NCI-H748 treated with DMSO at 0.1 percent for 48 hours (cell line): ENCODE measurements around the gene ENDOD1.
"Not testable (repeated sequence)": the region's sequence is repeated elsewhere in the genome, so short reads cannot be mapped to it uniquely, and the experiment has no call there.

ENCODE experiments used
- DNase-seq: peaks from one replicate; lab custom pipeline; 2025; lab: John Stamatoyannopoulos, UW

The ENDOD1 gene, protein sequence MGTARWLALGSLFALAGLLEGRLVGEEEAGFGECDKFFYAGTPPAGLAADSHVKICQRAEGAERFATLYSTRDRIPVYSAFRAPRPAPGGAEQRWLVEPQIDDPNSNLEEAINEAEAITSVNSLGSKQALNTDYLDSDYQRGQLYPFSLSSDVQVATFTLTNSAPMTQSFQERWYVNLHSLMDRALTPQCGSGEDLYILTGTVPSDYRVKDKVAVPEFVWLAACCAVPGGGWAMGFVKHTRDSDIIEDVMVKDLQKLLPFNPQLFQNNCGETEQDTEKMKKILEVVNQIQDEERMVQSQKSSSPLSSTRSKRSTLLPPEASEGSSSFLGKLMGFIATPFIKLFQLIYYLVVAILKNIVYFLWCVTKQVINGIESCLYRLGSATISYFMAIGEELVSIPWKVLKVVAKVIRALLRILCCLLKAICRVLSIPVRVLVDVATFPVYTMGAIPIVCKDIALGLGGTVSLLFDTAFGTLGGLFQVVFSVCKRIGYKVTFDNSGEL

DNA sequence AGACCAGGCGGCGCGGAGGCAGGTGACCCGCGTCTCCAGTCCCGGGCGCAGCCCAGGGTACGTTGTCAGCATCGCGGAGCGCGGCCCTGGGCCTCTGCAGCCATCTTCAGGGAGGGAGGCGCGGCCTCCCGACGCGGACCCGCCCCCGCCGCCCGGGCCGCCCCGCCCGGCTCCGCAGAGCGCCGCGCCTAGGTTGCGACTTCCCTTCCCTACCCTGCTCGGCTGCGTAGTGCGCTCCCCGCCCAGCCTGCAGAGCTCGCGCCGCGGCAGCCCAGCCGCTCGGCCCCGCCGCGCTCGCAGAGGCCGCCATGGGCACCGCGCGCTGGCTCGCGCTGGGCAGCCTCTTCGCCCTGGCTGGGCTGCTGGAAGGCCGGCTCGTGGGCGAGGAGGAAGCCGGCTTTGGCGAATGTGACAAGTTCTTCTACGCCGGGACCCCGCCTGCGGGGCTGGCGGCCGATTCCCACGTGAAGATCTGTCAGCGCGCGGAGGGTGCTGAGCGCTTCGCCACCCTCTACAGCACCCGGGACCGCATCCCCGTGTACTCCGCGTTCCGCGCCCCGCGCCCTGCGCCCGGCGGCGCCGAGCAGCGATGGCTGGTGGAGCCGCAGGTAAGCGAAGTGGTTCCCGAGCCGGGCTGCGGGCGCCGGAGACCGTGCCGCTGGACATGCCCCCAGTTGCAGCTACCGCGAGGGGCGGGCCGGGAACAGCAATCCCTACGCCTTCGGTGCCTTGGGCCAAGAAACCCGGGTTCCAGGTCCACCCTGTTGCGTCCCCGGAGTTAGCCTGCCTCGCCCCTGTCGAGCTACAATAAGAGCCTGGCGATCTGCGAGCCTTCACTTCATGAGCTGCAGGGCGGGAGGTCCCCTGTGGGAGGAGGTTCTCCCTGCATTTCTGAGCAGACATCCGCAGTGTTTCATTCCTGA is at the start of gene ENDOD1:
Gene ENDOD1, plus strand, starts transcription at position 227 of the 923 bp plus-strand sequence. Its CDS starts 82 bp downstream, at position 309.
- DNase-seq, result peak; percentile 21

DNA sequence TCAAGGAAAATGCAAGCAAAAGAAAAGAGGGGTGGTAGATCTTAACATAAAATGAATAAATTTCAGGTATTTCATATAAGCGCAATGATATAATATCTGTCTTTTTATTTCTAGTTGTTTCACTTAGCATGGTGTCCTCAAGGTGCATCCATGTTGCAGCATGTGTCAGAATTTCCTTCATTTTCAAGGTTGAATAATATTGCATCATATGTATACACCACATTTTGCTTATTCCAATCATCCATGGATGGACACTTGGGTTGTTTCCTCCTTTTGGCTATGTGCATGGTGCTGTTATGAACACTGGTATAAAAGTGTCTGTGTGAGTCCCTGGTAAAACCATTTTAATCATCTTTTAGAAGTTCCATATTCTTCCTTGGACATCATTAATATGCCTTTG is 47.4 kb upstream of the ENDOD1 start:
- no peak for DNase-seq

DNA sequence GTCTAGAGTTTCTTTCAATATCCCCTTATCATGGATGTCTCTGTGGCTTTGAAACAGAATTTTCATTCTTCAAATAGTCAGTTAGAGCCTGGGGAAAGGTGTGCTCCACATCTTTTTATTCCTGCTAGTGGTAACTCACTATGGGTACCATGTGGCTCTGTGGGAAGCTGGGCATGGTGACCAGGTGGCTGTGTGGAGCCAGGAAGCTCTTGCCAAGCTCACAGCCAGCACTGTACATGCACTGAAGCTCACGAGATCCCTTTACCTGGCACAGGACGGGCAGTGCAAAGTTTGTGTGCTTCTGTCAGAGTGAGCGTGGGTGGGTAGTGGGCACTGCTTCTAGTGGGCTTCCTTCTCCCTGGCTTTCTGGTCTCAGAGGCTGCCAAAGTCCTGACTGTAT is 46.7 kb upstream of the ENDOD1 start:
- DNase-seq, result no peak

DNA sequence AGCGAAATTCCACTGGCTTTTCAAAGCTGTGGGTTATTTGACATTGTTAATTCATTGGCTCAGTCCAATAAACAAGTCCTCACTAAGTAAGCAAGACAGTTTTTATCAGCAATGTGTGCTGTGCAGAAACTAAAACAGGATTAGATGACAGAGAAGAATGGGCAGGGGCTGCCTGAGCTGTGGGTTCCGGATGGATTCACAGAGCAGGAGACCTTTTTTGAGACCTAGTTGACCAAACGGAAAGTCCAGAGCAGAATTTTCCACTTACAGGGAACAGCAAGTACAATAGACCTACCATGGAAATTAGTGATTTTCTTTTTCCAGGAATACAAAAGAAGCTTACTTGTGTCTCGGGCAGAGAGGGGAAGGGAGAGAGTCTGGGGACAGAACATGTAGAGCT is 45.6 kb upstream of the ENDOD1 start:
- no peak for DNase-seq

DNA sequence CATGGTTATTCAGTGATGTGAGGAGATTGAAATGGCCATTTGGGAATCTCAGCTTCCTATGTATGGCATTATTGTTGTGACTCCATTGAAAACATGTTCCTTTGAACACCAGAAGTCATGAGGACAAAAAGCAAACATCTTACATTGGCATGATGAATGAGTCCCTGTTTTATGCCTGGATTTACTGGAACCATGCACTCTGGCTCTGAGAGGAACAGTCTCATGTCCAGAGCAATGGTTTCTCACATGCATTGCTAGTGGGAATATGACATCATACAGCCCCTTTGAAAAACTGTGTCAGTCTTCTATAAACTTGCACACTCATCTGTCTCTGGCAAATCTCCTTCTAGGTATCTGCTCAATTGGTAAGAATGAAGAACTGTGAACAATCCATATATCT is 43.8 kb upstream of the ENDOD1 start:
- DNase-seq, result no peak

DNA sequence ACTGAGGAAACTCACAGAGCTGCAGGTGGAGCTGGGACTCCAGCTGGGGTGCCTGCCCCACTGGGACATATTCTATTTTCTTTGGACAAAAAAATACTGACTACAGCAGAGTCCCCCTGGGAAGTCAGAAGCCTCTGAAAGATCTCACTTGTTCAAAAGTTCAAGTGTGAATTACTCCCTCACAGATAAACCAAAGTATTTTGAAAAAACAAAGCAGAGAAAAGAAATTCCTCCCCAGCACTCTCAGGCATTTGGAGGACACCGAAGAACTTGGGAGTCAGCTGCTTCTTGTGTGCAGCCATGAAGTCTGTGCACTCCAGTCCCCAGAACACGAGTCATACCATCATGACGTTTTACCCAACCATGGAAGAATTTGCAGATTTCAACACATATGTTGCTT is 40.5 kb upstream of the ENDOD1 start, which contains the start of gene KDM4F:
Gene KDM4F, plus strand, starts transcription at position 301 of the 400 bp plus-strand sequence.
- DNase-seq, result not testable (repeated sequence)

DNA sequence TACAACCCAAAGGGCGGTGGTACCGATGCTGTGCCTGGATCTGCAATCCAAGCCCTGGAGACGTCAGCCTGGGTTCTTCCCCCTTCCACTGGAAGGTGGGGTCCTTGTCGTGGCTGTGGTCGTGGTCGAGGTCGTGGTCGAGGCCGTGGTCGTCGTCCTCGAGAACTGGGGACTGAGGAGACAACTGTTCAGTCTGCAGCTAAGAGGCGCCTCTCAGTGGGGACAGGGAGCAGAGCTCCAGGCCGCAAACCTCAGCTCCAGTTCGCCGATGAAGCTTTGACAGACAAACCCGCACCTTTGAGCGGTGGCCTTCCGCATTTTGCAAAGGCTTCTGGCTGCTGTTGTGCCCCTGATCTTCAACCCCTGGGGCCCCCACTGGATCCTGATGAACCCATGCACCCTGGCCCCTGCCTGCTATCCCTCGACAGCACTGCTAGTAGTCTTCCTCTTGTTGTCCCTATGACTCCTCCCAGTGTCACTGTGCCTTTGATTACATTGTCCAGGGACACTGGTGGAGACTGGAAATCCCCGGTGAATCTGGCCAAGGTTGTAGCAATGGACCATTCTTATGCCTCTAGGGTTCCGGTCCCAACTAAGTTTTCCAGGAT is 38.9 kb upstream of the ENDOD1 start:
- DNase-seq, result no peak

DNA sequence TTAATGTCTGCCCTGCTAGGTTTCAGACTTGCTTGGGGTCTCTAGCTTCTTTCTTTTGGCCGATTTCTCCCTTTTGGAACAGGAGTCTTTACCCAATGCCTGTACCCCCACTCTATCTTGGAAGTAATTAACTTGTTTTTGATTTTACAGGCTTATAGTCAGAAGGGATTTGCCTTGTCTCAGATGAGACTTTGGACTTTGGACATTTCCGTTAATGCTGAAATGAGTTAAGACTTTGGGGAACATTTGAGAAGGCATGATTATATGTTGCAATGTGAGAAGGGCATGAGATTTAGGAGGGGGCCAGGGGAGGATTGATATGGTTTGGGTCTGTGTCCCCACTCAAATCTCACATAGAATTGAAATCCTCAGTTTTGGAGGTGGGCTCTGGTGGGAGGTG is 35.3 kb upstream of the ENDOD1 start:
- no peak for DNase-seq

DNA sequence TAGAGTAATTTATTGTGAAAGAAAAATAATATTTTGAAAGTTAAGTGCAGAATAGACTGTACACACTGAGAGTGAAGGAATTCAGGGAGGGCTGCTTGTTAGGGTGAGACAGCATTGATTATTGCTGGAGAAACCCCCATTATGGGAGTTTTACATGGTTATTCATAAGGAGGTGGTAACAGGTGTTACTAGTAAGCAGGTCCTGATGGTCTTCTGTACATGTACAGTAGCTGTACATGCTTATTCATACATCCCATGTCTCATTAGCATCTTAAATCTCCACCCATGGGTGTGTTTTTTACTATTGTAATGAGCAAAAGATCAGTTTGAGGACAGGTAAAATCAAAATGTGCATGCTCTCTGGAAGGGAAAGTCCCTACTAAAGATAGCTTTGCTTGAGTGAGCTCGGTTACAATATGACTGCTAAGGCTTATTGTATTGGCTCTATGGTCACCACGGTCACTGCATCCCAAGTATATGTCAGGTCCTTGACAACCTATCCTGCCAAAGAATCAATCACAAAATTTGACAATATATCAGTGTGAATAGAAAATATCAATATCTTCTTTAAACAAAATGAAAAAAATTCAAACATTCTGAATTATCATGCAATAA is 34.3 kb upstream of the ENDOD1 start:
- no peak for DNase-seq

DNA sequence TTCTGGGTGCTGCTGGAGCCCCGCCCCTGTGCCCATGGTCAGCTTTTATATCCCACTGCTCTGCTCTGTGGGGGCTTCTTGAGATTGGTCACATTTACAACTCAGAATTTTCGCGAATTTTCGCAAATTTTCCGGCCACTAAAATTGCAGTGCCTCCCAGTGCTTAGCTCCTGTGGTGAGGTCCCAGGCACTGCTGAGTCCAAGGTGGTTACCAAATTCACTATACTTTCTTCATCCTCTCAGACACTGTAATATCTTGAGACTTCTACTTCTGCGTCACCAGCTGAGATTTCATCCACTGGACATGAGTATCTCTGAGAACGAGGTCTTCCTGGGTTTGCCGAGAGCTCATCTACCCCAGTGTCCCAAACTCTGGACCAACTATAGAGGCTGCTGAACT is 31.7 kb upstream of the ENDOD1 start:
- DNase-seq, result no peak

DNA sequence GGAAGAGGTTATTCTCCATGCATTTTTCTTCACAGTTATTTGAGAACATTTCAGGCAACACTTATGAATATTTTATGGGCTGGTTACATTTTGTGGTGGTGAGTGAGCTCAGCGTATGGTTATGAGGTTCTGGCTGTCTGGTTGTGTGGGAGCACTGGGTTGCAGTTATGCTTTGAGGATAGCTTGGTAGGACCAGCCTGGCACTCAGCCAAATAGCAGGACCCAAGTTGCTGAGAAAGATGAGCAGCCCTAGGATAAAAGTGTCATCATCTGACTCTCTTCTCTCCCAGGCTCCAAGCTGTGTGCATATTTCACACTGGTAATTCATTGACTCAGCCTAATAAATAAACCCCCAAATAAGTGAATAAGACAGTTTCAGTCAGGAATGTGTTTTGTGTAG is 31.0 kb upstream of the ENDOD1 start:
- no peak for DNase-seq

DNA sequence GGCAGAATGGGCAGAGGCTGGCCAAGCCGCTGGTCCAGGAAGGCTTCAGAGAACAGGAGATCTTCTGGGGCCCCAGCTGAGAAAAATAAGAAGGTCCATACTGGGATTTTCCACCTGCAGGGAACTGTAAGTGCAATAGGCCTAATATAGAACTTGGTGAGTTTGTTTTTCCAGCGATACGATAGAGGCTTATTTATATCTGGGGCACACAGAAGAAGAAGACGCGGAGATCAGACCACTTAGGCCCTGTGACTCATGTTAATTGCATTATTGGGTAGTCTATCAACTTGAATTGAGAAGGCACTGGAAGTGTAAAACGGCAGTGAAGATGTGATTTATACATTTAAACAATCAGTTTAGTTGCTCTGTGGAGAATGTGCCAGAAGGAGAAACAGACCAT is 30.6 kb upstream of the ENDOD1 start:
- DNase-seq, result no peak

DNA sequence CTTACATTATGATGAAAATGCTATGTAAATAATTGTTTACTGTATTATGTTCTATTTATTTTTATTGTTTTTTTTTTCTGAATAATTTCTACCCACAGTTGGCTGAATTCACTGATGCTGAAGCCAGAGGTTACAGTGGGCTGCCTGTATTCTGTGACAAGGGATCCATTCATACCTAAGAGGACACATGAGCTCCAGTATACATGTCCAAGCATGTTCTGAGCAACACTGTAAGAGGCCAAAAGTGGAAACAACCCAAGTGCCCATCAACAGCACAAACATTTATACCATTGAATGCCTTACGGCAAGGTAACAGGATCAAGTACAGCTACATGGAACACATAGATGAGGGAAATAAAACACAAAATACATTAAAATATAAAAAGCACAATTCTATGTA is 24.3 kb upstream of the ENDOD1 start:
- DNase-seq, result no peak

DNA sequence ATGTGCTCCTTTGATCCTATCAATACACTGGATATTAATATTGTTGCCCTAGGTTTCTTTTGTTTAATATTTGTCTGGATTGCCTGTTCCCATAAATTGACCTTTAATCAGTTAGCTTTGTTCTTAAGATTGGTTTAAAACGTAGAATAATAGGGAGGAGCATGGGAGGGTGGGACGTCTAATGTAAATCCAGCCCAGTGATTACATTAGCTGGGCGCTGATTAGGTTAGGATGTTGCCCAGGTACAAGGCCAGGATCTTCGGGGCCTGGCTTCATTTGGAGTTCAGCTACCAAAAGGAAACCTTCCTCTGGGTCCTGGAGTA is 23.0 kb upstream of the ENDOD1 start, which contains the start of gene SRSF8:
Gene SRSF8, plus strand, starts transcription at position 204 of the 323 bp plus-strand sequence. CDS start 308 bp downstream, outside the sequence.
- DNase-seq, result peak; percentile 28

DNA sequence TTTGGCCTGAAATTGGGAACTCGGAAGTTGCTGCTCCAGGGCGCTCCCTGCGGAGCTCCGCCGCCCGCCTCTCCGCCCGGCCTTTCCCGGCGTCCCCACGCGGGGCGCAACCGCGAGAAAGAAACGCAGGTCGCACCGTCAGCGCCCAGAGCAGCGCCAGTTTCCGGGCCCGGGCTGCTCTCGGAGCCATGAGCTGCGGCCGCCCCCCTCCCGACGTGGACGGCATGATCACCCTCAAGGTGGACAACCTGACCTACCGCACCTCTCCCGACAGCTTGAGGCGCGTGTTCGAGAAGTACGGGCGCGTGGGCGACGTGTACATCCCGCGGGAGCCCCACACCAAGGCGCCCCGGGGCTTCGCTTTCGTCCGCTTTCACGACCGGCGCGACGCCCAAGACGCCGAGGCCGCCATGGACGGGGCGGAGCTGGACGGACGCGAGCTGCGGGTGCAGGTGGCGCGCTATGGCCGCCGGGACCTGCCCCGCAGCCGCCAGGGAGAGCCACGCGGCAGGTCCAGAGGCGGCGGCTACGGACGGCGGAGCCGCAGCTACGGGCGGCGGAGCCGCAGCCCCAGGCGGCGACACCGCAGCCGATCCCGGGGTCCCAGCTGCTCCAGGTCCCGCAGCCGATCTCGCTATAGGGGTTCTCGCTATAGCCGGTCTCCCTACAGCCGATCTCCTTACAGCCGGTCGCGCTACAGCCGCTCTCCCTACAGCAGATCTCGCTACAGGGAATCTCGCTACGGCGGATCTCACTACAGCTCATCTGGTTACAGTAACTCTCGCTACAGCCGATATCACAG is 22.4 kb upstream of the ENDOD1 start:
- no peak for DNase-seq

DNA sequence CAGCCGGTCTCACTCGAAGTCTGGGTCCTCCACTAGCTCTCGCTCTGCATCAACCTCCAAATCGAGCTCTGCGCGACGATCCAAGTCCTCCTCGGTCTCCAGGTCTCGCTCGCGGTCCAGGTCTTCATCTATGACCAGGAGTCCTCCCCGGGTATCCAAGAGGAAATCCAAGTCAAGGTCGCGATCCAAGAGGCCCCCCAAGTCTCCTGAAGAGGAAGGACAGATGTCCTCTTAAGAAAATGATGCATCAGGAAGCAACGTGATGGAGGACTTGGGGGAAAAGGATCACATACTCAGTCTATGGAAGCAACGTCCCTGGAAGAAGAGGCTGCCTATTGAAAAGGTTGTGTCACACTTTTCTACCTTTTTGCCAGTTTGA is 21.8 kb upstream of the ENDOD1 start:
- DNase-seq, result peak; percentile 39

DNA sequence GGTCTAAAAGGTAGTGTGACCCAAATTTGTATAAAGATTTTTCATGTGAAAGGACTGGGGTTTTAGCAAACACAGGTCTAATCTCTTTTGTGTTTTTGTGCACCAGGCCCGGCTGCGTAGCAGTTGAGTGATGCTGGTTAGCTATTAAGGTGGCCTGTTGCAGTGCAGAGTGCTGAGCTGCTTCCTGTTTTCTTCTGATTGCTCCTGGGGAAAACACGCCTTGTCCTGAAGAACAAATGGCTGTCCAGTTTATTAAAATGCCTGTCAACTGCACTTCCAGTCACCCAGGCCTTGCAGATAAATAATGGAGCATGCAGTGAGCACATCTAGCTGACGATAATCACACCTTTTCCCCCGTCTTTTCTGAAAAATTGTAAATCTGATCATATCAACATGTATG is 21.1 kb upstream of the ENDOD1 start:
- DNase-seq, result peak; percentile 31

DNA sequence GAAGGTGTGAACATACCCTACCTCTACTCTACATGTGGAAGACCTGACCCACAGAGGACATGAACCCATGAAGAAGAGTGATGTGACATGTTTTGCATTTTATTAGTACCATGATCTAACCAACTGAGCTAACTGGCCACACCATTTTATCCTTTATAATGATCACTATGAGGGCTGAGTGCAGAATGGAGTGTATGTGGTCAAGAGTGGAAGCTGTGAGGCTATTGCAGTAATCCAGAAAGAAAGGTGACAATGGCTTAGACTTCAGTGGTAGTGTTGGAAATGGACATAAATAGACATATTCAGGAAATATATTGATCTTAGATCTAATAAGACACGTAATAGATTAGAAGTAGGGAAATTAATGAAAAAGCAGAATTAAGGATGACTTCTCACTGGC is 19.2 kb upstream of the ENDOD1 start:
- no peak for DNase-seq

DNA sequence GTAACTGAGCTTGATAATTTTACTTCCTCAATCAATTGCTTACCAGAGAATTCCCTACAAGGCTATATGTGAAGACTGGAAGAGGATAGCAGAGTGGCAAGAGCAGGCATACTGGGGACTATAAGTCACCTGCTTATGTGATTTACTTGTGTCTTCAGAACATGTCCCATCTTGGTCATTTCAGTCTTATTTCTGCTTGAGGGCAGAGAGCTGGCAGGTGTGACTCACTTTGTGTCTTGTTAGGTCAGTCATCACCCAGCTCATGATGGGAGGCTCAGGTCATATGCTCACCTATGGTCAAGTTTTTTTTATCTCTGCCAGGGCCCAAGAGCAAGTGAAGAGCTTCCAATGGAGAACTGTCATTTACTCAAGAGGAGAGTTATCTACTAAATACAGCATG is 16.7 kb upstream of the ENDOD1 start:
- DNase-seq, result no peak

DNA sequence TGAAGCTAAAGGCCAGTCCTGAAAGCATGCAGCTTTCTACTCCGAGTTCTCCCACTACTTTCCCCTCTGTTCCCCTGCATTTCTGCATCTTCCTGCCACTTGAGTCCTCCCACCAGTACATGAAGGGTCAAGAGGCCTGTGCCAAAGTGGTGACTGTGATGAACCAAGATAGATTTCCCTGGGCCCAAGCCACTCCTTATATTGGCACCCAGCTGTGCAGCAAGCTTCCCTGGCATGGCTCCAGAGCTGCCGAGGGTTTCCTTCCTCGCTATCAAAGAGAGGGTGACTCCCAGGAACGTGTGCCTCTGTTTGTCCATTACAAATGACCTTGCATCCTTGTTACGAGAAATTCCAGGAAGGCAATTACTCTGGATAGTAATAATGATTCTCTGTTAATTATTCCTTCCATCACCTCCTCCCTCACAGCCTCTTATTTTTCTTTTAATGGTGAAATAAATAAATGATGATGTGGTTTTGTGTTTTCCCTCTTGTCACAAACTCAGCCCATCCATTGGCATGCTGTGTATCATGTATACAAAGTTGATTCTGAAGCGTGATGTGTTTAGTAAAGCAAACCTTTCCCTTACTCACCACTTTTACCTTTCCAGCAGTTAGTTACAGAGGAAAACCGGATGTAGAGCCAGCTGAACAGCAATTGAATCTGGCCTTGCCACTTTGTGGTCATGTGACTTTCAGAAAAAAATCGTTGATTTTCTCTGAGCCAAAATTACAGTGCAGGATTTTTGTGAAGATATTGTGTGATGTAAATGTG is 14.7 kb upstream of the ENDOD1 start:
- DNase-seq, result no peak
